Measurements from ENCODE around the gene KLLN. TPM values are rescaled to one million over a fixed set of nuclear protein-coding genes. Genes with fewer than 3 reads are reported as not detected.

KLLN gene
- total and polyA plus RNA-seq, 2 of the 8 experiments (the other 6 are each of a cell fraction or from before 2014, with no cell fraction given): 0.24 to 0.73 TPM

DNA sequence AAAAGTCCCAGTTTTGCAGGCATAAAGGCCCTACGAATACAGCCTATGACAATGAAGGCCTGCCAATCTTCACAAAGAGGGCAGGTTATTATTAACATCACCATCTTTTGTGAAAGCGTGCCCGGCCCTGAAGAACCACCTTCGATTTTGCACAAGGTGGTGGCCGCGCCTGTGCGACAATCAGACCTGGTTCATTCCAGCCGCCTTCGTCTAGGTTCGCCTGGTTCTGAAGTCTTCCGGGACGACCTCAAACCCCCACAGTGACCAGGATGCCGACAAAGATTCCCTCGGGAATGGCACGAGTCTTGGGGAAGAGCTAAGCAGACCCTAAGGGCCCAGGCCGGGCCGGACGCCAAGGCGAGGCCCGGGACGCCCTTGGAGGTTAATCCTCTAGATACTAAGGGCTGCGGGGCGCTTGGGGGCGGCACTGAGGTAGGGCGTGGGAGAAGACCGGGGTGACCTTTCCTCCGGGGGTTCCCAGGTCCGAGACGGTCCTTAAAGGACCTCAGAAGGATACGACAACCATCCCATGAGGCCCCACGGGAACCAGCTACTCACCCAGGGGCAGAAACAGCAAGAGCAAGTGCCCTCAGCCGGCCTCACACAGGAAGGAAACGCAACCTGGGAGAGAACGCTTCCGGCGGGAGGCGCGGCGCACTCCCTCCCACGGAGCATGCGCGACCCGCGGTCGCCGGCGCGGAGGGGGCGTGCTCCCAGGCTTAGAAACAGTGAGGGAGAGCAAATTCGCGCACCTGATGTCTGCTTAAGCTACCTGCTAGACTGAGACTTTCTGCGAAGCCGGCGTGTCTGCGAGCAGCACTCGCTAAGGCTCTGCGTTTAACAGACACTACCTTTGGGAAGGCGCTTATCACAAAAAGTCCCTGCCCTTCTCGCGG is 45.5 kb downstream of the KLLN start, which contains the start of gene ATAD1 (continued):
- TF ChIP-seq RBBP5 (IDR thresholded peaks at IDR 0.05; ENCODE audit: borderline replicate concordance, low read depth, low read length): peak; percentile 81; the same call in 1 of the 2 replicates
- no peak for TF ChIP-seq EZH2 (IDR thresholded peaks at IDR 0.05; ENCODE audit: low read depth, low read length, severe bottlenecking)
- TF ChIP-seq SP4 (IDR thresholded peaks at IDR 0.05; ENCODE audit: low read length): no peak
- no peak for TF ChIP-seq SP2 (IDR thresholded peaks at IDR 0.05; ENCODE audit: low read length)
- no peak for TF ChIP-seq TCF12 (IDR thresholded peaks at IDR 0.05; ENCODE audit: low read depth, low read length)
- no peak for TF ChIP-seq BACH1 (IDR thresholded peaks at IDR 0.05; ENCODE audit: low read length)
- no peak for TF ChIP-seq GTF2F1 (IDR thresholded peaks at IDR 0.05; ENCODE audit: borderline replicate concordance, low read depth, low read length)
- no peak for TF ChIP-seq SP1 (IDR thresholded peaks at IDR 0.05; ENCODE audit: low read depth, low read length)
- peak; percentile 82 to 89 for TF ChIP-seq POLR2A (IDR thresholded peaks at IDR 0.05; ENCODE audit: control extremely low read depth in 1 of 2, low read depth in 2 of 2, low read length in 2 of 2)
- TF ChIP-seq CBX5 (IDR thresholded peaks at IDR 0.05; ENCODE audit: low read depth, low read length): no peak
- TF ChIP-seq ASH2L (IDR thresholded peaks at IDR 0.05; ENCODE audit: low read length): peak; percentile 80
- peak; percentile 83 for TF ChIP-seq PHF8 (conservative IDR thresholded peaks at IDR 0.05; ENCODE audit: low read depth, low read length)
- peak; percentile 75 for TF ChIP-seq KDM4A (IDR thresholded peaks at IDR 0.05; ENCODE audit: low read depth, low read length, severe bottlenecking)
- no peak for TF ChIP-seq YY1 (IDR thresholded peaks at IDR 0.05; ENCODE audit: low read depth, low read length)
- no peak for TF ChIP-seq RXRA (IDR thresholded peaks at IDR 0.05; ENCODE audit: insufficient read depth, low read depth, low read length)
- no peak for TF ChIP-seq SIRT6 (IDR thresholded peaks at IDR 0.05; ENCODE audit: low read length)
- no peak for TF ChIP-seq EP300 (IDR thresholded peaks at IDR 0.05; ENCODE audit: borderline replicate concordance in 1 of 2, low read depth in 2 of 2, low read length in 2 of 2)
